Measurements from ENCODE around the gene STIM1.
A peak's percentile ranks its signal among the peaks of the same experiment; 100 is the strongest.

STIM1 gene

DNA sequence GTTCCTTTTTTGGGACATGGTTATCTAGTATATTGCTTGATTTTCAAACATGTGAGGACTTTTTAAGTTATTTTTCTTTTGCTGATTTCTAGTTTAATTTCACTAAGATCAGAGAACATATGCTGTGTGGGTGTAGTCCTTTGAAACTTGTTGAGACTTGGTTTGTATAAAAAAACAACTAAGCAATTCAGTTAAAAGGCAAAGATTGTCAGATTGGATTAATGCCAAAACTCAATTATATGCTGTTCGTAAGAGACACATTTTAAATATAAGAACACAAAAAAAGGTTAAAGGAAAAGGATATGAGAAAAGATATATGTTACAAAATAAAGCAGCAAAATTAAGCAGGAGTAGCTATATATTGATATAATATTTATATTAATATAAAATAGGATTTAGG is 221.3 kb downstream of the STIM1 start:
- DNase-seq: no peak

DNA sequence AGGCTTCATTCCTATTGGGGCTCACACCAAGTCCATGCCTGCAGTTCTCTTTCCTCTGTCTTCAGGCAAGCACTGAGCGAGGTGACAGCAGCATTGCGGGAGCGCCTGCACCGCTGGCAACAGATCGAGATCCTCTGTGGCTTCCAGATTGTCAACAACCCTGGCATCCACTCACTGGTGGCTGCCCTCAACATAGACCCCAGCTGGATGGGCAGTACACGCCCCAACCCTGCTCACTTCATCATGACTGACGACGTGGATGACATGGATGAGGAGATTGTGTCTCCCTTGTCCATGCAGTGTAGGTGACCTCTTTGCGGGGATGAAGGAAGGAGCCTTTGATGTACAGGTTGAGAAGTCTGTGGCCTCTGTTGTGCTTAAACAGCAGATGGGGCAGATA is 227.7 kb downstream of the STIM1 start:
- no peak for DNase-seq

DNA sequence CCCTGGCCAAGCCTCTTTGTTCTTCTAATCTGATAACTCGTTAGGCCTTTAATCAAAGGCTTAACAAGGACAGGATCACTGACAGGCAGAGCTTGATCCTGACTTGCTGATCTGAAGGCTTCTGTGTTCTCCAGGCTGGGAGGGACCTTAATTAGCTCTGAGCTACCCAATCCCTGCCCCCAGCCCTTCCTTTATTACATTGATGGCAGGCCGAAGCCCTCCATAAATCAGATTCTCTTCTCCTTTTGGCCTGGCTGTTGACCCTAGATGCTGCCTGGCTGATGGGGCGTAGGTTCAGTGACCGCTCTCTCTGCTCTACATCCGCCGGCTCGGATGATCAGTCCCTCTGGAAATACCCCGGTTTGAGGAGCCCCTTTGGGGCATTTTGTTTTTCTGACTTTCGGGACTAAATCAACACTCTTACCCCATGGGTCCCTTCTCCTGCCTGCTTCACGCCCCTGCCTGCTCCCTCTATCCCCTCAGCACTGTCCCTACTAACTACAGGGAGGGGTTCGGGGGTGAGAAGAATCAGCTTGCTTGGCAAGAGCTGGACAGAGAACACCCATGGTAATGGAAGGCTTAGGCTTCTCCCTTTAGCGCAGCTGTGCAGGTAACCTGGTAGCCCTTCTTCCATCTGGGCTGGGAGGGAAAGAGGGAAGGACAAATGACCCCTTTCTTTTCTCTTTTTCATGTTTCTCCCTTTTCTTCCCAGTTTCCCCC is 229.1 kb downstream of the STIM1 start:
- DNase-seq: no peak

DNA sequence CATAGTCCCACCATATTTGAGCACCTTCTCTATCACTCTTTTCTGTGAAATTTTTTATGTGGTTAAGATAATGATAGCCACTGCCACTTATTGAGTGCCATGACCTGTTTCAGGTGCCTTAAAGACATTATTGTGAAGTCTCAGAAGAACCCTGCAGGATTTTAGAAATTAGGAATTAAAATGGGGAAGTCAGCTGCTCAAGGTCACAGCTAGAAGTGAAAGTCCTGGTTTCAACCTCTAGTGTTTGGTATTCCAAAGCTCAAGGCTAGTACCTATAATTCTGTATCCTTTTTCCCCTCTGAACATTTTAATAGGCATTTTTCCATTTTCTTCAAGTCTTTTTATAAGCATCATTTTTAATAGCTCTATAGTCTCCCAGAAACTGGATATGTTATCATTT is 230.1 kb downstream of the STIM1 start:
- DNase-seq: no peak

DNA sequence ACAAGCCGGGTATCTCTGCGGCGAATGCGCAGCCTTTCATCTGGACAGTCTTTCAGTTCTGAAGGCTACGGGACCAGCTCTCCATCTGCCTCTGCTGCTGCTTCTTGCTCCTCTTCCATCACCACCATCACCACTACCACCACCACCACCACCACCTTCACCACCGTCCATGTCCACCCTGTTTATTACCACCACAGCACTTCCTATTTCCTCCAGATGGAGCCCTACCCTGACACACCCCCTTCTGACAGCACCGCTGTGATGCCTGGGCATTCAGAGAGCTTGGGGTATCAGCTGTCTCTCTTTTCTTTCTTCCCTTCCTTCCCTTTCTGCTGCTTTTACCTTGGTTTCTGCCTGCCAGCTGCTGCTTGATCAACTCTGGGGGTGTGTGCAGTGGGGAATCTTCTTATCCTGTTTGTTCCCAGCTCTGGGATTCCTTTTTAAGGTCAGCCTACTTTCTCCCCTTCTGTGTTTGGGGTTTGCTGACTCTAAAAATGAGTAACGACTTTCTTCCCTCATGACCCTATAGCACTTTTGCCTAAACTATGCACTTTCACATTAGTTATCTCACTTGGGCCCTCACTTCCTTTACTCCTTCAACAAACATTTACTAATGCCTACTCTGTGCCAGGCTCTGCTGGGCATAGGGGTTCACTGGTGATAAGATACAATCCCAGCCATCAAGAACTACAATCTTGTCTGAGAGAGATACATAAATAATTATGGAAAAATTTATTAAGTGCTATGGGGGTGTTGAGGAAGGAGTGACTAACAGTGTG is 231.3 kb downstream of the STIM1 start:
- DNase-seq: no peak

DNA sequence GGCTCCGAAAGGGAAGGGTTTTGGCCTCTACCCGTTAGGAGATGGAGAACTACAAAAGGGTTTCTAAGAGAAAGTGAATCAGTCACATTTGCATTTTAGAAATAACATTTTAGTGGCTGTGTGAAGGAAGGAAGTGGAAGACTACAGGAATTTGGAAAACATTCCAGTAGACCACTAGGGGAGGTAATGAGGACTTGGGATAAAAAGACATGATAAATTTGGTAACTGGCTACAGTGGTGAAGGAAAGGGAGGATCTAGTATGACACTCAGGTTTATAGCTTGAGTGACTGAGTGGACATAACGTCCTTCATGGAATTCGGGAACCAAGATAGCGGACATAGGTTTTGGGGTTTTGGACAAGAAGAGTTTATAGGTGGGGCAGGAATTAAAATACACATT is 232.1 kb downstream of the STIM1 start:
- DNase-seq: no peak

DNA sequence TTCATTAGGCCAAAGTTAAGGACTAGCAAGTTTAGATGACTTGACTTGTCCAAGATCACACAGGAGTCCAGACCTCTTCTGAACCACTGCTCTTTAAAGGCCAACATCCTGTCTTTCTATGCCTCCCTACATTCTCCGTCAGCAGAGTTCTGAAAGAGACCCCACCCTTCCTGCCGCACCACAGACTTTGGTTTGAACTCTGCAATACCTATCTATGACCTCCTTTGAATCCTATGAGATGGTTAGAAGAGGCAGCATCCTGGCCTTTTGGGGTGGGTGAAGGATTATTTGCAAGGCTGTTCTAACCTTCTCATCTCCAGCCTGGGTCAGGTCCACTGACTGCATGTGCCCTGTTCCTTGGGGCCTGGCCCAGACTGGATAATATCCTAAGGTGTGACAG is 234.8 kb downstream of the STIM1 start:
- DNase-seq: peak; percentile 11

DNA sequence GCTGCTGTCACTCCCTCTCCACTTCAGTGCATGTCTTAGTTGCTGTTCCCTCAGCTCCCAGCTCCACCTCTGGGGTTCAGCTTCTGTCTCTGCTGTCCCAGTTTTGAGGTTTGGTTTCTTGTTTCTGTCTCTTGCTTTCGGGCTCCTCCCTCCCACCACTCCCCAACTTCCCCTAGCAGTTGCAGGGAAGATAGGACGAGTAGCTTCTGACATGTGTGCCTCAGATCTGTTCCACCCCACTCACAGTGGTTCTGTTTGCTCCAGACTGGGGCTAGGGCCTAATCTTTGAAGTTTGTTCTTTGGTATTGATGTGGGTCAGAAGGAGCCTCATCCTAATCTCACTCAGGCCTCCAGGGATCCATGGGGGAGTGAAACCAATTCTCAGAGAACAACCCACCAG is 236.6 kb downstream of the STIM1 start:
- DNase-seq: no peak

DNA sequence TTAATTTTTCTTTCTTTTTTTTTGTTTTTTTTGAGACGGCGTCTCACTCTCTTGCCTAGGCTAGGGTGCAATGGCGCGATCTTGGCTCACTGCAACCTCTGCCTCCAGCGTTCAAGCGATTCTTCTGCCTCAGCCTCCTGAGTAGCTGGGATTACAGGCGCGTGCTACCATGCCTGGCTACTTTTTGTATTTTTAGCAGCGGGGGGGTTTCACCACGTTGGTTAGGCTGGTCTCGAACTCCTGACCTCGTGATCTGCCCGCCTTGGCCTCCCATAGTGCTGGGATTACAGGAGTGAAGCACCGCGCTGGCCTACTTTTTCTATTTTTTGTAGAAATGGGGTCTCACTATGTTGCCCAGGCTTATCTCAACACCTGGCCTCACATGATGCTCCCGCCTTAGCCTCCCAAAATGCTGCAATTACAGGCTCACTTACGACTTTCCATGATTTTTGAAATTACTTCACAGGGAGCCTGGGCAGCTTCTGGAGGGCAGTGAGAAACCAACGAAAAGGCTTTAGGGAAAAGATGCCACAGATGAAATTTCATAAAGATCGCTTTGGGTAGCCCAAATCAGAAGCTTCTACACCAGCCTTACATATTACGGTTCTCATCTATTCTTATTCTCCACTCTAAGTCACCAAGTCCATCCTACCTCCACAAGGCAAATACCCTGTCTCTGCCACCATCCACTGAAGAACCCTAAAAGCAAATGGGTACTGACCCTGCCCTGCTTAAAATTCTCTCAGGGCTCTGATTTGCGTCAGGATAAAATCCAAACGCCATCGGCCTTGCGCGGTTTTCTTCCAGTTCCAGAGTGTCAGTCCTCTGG is 238.3 kb downstream of the STIM1 start:
- DNase-seq: no peak

DNA sequence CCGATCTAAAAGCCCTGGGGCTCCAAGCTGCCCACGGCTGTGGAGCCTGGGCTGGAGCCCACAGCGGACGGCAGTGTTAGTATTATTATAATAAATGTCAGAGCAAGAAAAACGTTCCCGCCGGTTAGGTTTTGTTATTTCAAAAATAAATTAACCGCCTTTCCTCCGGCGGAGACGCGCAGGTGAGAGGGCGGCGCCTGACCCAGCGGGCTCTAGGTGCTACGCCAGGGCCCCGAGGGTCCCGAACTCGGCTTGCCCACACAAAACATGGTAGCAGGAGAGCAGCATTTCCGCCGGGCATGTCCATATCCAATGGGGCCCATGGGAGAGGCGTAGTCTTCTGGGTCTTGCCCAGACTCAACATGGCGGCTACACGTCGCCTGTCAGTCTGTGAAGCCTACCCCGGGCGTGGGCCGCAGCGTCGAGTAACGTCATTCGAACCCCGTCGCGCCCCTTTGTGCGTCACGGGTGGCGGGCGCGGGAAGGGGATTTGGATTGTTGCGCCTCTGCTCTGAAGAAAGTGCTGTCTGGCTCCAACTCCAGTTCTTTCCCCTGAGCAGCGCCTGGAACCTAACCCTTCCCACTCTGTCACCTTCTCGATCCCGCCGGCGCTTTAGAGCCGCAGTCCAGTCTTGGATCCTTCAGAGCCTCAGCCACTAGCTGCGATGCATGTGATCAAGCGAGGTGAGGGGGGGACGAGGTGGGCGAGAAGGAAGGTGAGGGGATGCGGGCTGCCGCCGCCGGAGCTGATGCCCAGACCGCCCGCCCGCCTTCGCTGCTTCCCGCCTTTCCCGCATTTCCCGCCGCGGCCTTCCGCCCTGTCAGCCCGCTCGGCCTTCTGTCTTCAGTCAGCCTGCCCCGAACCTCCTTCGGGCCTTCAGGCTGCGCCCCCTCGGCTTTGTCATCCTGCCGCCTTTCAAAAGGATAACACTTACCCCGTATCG is 239.2 kb downstream of the STIM1 start, which contains the start of gene RRM1:
Gene RRM1 (plus strand): TSS at position 452 of the 944 bp plus-strand sequence. CDS start 214 bp downstream, at position 666.
- peak; percentile 95 for DNase-seq

DNA sequence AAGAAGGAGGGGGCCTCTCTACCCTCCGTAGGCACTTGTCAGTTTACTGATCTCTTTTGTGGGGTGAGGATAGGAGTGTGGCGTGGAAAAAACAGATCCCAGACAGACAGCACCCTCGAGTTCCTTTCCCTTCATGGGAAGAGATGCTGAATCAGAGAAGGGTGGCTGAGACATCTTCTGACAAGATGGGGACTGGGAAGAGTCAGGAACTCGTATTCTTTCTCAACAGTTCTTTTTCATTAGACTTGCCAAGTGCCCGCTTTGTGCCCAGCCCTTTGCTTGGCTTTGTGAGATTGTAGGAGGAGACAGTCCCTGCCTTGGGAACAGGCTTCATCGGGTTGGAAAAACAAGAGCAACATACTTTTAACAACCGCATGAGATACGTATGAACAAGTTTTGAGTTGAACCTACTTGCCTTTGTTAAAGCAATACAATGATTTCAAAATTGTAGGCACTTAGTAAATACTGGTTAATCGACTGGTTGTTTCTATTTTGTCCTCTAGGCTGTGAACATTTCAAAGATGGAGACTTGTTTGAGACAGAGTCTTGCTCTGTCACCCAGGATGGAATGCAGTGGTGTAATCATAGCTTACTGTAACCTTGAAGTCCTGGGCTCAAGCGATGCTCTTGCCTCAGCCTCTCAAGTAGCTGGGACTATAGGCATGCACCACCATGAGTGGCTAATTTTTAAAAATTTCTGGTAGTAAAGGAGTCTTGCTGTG is 240.2 kb downstream of the STIM1 start:
- DNase-seq: no peak

DNA sequence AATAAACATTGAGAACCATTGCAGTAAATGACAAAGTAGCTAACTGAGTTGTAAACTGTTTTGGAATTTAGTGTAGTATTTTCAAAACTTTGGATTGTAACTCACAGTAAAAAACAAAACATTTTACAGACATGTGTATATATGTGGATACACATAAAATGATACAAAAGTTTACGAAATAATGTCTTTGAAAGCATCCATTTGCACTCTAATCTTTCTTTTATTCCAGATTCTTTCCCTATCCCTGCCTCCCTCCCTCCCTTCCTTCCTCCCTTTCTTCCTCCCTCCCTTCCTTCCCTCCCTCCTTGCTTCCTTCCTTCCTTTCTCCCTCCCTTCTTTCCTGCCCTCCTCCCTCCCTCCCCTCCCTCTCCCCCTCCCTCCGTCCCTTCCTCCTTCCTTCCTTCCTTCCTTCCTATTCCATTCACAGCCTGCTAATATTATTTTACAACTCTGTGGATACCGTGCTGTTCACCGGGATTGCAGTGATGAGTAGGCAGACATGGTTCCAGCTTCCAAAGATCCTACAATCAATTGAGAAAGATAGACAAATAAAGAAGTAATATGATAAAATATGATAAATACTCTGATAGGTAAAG is 242.7 kb downstream of the STIM1 start:
- no peak for DNase-seq

DNA sequence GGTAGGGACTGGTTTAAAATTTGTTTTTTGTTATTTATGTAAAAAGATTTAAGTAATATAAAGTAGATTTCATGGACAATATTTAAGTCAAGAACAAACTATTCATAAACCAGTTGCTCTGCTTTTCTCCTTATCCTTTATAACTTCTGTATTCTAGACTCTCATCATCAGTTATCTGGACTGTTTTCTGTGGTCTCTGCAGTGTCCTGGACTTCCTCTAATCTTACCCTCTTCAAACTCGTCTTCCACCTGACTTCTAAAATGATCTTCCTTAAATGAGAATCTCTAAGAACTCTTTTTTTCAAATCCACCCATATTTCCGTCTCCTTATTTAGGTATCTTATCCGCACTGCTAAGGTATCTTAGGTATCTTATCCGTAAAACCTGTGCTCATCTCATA is 247.2 kb downstream of the STIM1 start:
- DNase-seq: no peak

DNA sequence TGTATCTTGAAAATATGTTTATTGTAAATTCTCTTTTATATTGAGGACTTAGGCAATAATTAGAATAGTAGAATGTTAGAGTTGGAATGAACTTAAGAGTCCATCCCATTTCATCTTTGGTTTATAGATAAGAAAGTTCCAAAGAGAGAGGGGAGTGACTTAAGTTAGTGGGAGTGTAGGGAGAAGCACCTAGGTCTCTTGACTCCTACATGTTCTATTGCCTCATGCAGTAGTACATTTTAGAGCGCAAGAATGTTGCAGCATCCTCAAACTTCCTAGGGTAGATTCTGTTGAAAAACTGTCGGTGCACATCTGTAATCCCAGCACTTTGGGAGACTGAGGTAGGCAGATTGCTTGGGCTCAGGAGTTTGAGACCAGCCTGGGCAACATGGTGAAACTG is 247.8 kb downstream of the STIM1 start:
- DNase-seq: no peak

DNA sequence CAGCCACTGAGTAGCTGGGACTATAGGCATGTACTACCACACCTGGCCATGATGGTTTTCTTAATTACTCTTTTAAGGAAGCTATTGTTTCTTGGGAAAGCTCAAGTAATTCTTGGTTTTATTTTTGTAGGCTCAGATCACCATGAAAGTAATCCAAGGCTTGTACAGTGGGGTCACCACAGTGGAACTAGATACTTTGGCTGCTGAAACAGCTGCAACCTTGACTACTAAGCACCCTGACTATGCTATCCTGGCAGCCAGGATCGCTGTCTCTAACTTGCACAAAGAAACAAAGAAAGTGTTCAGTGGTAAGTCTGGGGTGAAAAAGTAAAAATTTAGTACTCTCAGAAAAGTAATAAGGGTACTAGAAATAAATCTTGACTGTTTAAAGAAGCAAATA is 250.5 kb downstream of the STIM1 start:
- no peak for DNase-seq

DNA sequence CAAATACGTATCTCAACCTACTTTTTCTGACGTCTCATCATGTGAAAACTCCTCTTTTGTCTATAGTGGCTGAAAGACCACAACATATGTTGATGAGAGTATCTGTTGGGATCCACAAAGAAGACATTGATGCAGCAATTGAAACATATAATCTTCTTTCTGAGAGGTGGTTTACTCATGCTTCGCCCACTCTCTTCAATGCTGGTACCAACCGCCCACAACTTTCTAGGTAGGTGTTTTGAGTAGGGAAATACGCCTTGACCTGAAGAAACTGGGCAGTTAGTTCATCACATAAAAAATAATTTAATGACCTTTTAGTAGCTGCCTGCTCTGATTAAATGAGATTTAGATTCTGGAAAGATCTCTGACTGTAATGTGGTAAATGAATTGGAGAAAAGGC is 256.4 kb downstream of the STIM1 start:
- no peak for DNase-seq

DNA sequence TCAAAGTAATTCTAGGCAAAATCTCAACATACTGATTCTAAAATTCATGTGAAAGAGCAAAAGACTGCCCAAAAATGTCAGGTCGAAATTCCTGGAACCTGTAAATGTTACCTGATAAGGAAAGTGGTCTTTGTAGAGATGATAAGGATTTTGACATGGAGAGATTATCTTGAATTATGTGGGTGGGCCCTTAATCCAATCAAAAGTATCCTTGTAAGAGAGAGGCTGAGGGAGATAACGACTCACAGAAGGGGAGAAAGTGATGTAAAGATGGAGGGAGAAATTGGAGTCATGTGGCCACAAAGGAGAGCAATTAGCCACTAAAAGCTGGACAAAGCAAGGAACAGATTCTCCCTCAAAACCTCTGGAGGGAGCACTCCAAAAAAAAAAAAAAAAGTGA is 259.7 kb downstream of the STIM1 start:
- DNase-seq: no peak

DNA sequence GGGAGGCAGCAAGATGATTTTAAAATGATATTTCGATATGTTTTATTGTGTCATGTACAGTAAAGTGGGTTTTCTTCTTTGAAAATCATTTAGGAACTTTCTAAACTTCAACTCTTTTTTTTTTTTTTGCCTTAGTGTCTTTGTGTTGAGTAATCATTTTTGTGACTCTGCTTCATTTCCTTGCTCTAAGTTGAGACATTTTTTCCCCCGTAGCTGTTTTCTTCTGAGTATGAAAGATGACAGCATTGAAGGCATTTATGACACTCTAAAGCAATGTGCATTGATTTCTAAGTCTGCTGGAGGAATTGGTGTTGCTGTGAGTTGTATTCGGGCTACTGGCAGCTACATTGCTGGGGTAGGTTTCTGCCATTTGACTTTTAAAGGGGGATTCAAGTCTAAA is 262.6 kb downstream of the STIM1 start:
- DNase-seq: no peak

DNA sequence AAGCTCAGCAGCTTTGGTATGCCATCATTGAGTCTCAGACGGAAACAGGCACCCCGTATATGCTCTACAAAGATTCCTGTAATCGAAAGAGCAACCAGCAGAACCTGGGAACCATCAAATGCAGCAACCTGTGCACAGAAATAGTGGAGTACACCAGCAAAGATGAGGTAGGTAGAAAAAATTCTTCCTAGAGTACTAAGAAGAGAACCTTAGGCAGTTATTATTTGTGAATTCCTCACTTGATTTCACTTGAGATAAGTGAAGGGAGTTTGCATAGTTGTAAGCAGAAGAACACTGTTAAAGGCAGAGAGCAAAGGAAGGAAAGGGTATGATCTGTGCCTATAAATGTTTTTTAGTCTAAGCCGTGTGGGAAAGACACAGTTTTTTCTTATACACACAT is 267.8 kb downstream of the STIM1 start:
- DNase-seq: no peak

DNA sequence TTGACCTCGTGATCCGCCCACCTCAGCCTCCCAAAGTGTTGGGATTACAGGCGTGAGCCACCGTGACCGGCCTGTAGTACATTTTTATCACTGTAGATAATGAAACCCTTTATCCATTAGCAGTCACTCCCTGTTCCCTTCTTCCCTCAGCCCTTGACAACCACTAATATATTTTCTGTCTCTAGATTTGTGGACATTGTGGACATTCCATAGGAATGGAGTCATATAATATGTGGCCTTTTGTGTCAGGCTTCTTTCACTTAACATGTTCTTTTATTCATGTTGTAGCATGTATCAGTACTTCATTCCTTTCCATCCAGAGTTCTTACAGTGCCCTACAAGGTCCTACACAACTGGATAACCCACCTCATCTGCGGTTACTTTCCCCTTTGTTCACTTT is 269.7 kb downstream of the STIM1 start:
- DNase-seq: no peak

DNA sequence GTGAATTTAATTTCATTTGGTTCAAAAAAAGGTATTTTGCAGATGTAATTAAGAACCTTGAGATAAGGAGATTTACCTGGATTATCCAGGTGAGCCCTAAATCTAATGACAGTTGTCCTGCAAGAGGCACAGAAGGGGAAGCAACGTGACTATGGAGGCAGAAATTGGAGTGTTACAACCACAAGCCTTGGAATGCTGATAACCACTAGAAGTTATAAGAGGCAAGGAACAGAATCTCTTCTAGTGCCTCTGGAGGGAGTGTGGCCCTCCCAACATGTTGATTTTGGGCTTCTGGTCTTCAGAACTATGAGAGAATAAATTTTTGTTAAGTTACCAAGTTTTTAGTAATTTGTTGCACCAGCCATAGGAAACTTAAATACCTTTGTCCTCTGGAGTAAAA is 271.9 kb downstream of the STIM1 start:
- DNase-seq: no peak
